Neural cell (in vitro differentiated cells): ENCODE data around the gene IFT20. TPM values are rescaled to one million over a fixed set of nuclear protein-coding genes. Genes with fewer than 3 reads are reported as not detected.
A peak's percentile ranks its signal among the peaks of the same experiment; 100 is the strongest.

Experiments
- H2AFZ ChIP-seq: fragments of 200-600, 300-800 bp; sonication (generic), shearing (Covaris generic); 2 replicates; pipeline ENCODE4 v1.6.0; 2014; ENCODE audit warnings: low read depth, mild to moderate bottlenecking, antibody characterized with exemption, low read length, moderate library complexity
- H3F3A ChIP-seq: fragments of 200-600 bp; shearing (Covaris generic); 2 replicates; pipeline ENCODE4 v1.6.1; 2016; ENCODE audit warnings: mild to moderate bottlenecking, moderate library complexity, mixed read lengths, antibody characterized with exemption, low read length; ENCODE audit not compliant: insufficient read depth, poor library complexity, severe bottlenecking
- H3K27ac ChIP-seq: fragments of 200-600, 300-800 bp; sonication (generic), shearing (Covaris generic); 2 replicates; pipeline ENCODE4 v1.5.1; 2014; ENCODE audit warnings: mild to moderate bottlenecking, low read length, moderate library complexity
- H3K27me3 ChIP-seq: fragments of 300-800, 200-600 bp; sonication (generic), shearing (Covaris generic); 2 replicates; pipeline ENCODE4 v1.6.0; 2014; ENCODE audit warnings: mild to moderate bottlenecking, low read depth, low read length, moderate library complexity; ENCODE audit not compliant: insufficient read depth
- H3K36me3 ChIP-seq: fragments of 300-800, 200-600 bp; sonication (generic), shearing (Covaris generic); 2 replicates; pipeline ENCODE4 v1.5.1; 2014; ENCODE audit warnings: mild to moderate bottlenecking, antibody characterized with exemption, low read length, moderate library complexity; ENCODE audit not compliant: insufficient read depth
- H3K4me2 ChIP-seq: fragments of 300-800, 200-600 bp; sonication (generic), shearing (Covaris generic); 2 replicates; pipeline ENCODE4 v1.6.0; 2014; ENCODE audit warnings: mild to moderate bottlenecking, low read length
- H3K4me3 ChIP-seq: fragments of 300-800, 200-600 bp; sonication (generic), shearing (Covaris generic); 2 replicates; pipeline ENCODE4 v1.5.1; 2014; ENCODE audit warnings: mild to moderate bottlenecking, low read length, moderate library complexity
- H3K79me2 ChIP-seq: fragments of 200-600 bp; shearing (Covaris generic); replicated peaks from 2 replicates; pipeline ENCODE4 v1.6.0; 2014; ENCODE audit warnings: mild to moderate bottlenecking, low read length, moderate library complexity; ENCODE audit not compliant: insufficient read depth
- H3K9ac ChIP-seq: fragments of 300-800, 200-600 bp; sonication (generic), shearing (Covaris generic); 2 replicates; pipeline ENCODE4 v1.6.1; 2016; ENCODE audit warnings: mild to moderate bottlenecking, low read length, mixed read lengths
- H3K9me2 ChIP-seq: fragments of 200-600 bp; shearing (Covaris generic); 2 replicates; pipeline ENCODE4 v1.6.1; 2016; ENCODE audit warnings: mild to moderate bottlenecking, low read length, mixed read lengths; ENCODE audit not compliant: insufficient read depth
- H3K9me3 ChIP-seq: fragments of 200-600, 300-800 bp; sonication (generic), shearing (Covaris generic); 2 replicates; pipeline ENCODE4 v1.6.1; 2016; ENCODE audit warnings: mild to moderate bottlenecking, mixed run types, low read length, moderate library complexity, mixed read lengths
- H4K20me1 ChIP-seq: fragments of 200-600 bp; shearing (Covaris generic); 2 replicates; pipeline ENCODE4 v1.6.1; 2016; ENCODE audit warnings: mild to moderate bottlenecking, mixed run types; ENCODE audit not compliant: insufficient read depth
- EP300 ChIP-seq: fragments of 450-650 bp; conservative IDR thresholded peaks from 2 replicates; pipeline ENCODE4 v1.6.1; 2014; ENCODE audit warnings: antibody characterized with exemption, mild to moderate bottlenecking, moderate library complexity; ENCODE audit not compliant: poor library complexity, severe bottlenecking
- EZH2 ChIP-seq: fragments of 200-600, 300-800 bp; shearing (Covaris generic), sonication (generic); IDR thresholded peaks from 2 replicates; pipeline ENCODE4 v1.6.1; 2014; ENCODE audit warnings: antibody characterized with exemption, low read length, borderline replicate concordance, mild to moderate bottlenecking; ENCODE audit not compliant: insufficient read depth, poor library complexity, severe bottlenecking
- MXI1 ChIP-seq: fragments of 450-650 bp; conservative IDR thresholded peaks from 2 replicates; pipeline ENCODE4 v1.6.1; 2014; ENCODE audit warnings: antibody characterized with exemption, mild to moderate bottlenecking; ENCODE audit not compliant: poor library complexity, severe bottlenecking
- POLR2AphosphoS5 ChIP-seq: IDR thresholded peaks from 2 replicates; pipeline ENCODE4 v1.6.1; 2012
- RAD21 ChIP-seq: fragments of 450-650 bp; conservative IDR thresholded peaks from 2 replicates; pipeline ENCODE4 v1.6.1; 2014; ENCODE audit warnings: antibody characterized with exemption, mild to moderate bottlenecking, moderate library complexity
- SMC3 ChIP-seq: fragments of 450-650 bp; conservative IDR thresholded peaks from 2 replicates; pipeline ENCODE4 v1.6.1; 2014; ENCODE audit warnings: antibody characterized with exemption, mild to moderate bottlenecking, moderate library complexity; ENCODE audit not compliant: poor library complexity
- TAF1 ChIP-seq: IDR thresholded peaks from 2 replicates; pipeline ENCODE4 v1.6.1; 2012; ENCODE audit warnings: low read depth
- polyA plus RNA-seq: library from polyadenylated mRNA; depleted of rRNA; stranded (reverse); fragments of >200 nt; gene quantifications from 2 replicates; pipeline ENCODE4 v1.2.3, GENCODE V29; 2014
- TF ChIP-seq, protein P1 (sequence below): fragments of 450-650 bp; IDR thresholded peaks from 2 replicates; pipeline ENCODE4 v1.5.1; 2014; ENCODE audit warnings: antibody characterized with exemption, mild to moderate bottlenecking, moderate library complexity; ENCODE audit not compliant: poor library complexity, severe bottlenecking
- TF ChIP-seq, protein P2 (sequence below): IDR thresholded peaks from 2 replicates; pipeline ENCODE4 v1.6.1; 2012; ENCODE audit warnings: borderline replicate concordance

Gene IFT20
- polyA plus RNA-seq, 1 donor from 2014 or later: 213 TPM

DNA sequence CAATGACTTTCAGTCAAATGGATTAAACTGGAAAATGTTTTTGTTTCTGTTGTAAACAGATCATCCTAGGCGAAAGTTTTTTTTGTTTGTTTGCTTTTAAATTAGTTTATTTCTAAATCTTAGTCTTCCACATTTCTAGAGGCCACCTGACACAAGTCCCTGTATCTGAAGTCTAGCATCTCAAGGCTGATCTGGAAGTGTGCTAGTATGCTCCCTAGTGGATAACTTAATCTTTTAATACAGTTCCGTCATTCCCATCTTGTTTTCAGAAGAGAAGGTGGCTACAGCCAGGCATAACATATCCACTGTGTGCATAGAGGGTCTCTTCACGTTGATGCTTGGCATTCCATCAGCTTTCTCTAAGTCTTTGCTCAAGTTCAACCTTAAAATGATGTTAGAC, 7.6 kb downstream of the IFT20 start:
- Histone ChIP-seq H3K4me2 (no peak overlapping the region), H3K9ac (no peak overlapping the region), H2AFZ (no peak overlapping the region), H3K27ac (no peak overlapping the region), H3K9me2 (no peaks in the 10 kb centered on the region), H3K9me3 (no peaks in the 10 kb centered on the region), H3K4me3 (no peak overlapping the region), H4K20me1 (no peaks in the 10 kb centered on the region), H3K27me3 (no peaks in the 10 kb centered on the region), H3K36me3 (peaks cover 6% of the 10 kb centered on the region), H3K79me2 (peaks cover 20% of the 10 kb centered on the region), H3F3A (no peaks in the 10 kb centered on the region)
- TF ChIP-seq MXI1 (no peak), SMC3 (peak; percentile 33)
- TF ChIP-seq, protein P1, sequence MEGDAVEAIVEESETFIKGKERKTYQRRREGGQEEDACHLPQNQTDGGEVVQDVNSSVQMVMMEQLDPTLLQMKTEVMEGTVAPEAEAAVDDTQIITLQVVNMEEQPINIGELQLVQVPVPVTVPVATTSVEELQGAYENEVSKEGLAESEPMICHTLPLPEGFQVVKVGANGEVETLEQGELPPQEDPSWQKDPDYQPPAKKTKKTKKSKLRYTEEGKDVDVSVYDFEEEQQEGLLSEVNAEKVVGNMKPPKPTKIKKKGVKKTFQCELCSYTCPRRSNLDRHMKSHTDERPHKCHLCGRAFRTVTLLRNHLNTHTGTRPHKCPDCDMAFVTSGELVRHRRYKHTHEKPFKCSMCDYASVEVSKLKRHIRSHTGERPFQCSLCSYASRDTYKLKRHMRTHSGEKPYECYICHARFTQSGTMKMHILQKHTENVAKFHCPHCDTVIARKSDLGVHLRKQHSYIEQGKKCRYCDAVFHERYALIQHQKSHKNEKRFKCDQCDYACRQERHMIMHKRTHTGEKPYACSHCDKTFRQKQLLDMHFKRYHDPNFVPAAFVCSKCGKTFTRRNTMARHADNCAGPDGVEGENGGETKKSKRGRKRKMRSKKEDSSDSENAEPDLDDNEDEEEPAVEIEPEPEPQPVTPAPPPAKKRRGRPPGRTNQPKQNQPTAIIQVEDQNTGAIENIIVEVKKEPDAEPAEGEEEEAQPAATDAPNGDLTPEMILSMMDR: peak; percentile 37

- Histone ChIP-seq H3K4me2 (no peak overlapping the region), H3K9me2 (no peaks in the 10 kb centered on the region), H3K27ac (no peak overlapping the region), H3K79me2 (peaks cover 20% of the 10 kb centered on the region), H3K9ac (no peak overlapping the region), H3K9me3 (no peaks in the 10 kb centered on the region), H3K36me3 (peaks cover 6% of the 10 kb centered on the region), H3K27me3 (no peaks in the 10 kb centered on the region), H2AFZ (no peak overlapping the region), H3F3A (no peaks in the 10 kb centered on the region), H3K4me3 (no peak overlapping the region), H4K20me1 (no peaks in the 10 kb centered on the region)
- TF ChIP-seq POLR2AphosphoS5 (no peak), MXI1 (no peak), EP300 (no peak), RAD21 (no peak), TAF1 (no peak), SMC3 (no peak), EZH2 (no peak)
- TF ChIP-seq, protein P1: no peak
- TF ChIP-seq, protein P2, sequence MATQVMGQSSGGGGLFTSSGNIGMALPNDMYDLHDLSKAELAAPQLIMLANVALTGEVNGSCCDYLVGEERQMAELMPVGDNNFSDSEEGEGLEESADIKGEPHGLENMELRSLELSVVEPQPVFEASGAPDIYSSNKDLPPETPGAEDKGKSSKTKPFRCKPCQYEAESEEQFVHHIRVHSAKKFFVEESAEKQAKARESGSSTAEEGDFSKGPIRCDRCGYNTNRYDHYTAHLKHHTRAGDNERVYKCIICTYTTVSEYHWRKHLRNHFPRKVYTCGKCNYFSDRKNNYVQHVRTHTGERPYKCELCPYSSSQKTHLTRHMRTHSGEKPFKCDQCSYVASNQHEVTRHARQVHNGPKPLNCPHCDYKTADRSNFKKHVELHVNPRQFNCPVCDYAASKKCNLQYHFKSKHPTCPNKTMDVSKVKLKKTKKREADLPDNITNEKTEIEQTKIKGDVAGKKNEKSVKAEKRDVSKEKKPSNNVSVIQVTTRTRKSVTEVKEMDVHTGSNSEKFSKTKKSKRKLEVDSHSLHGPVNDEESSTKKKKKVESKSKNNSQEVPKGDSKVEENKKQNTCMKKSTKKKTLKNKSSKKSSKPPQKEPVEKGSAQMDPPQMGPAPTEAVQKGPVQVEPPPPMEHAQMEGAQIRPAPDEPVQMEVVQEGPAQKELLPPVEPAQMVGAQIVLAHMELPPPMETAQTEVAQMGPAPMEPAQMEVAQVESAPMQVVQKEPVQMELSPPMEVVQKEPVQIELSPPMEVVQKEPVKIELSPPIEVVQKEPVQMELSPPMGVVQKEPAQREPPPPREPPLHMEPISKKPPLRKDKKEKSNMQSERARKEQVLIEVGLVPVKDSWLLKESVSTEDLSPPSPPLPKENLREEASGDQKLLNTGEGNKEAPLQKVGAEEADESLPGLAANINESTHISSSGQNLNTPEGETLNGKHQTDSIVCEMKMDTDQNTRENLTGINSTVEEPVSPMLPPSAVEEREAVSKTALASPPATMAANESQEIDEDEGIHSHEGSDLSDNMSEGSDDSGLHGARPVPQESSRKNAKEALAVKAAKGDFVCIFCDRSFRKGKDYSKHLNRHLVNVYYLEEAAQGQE: no peak
Measured at GRCh38 chr17:28327031-28327607, 8.2 kb downstream of the IFT20 start.
